ENCODE data around the gene DCLRE1B.
A peak's percentile ranks its signal among the peaks of the same experiment; 100 is the strongest.

The DCLRE1B gene

GRCh38 chr1:113905435-113905861 lies 322 bp downstream of the DCLRE1B start:
- DNase-seq (ENCODE audit: low spot score), result peak; percentile 29
- TF ChIP-seq, protein P1, sequence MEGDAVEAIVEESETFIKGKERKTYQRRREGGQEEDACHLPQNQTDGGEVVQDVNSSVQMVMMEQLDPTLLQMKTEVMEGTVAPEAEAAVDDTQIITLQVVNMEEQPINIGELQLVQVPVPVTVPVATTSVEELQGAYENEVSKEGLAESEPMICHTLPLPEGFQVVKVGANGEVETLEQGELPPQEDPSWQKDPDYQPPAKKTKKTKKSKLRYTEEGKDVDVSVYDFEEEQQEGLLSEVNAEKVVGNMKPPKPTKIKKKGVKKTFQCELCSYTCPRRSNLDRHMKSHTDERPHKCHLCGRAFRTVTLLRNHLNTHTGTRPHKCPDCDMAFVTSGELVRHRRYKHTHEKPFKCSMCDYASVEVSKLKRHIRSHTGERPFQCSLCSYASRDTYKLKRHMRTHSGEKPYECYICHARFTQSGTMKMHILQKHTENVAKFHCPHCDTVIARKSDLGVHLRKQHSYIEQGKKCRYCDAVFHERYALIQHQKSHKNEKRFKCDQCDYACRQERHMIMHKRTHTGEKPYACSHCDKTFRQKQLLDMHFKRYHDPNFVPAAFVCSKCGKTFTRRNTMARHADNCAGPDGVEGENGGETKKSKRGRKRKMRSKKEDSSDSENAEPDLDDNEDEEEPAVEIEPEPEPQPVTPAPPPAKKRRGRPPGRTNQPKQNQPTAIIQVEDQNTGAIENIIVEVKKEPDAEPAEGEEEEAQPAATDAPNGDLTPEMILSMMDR (IDR thresholded peaks at IDR 0.05; ENCODE audit: extremely low read depth, insufficient read depth, missing control alignments), result no peak
- in situ Hi-C loops (cut with MboI; ENCODE audit: low pct_unique_long_range_greater_than_20kb, low sequenced_read_pairs, unreplicated experiment), result no loop called here

GRCh38 chr1:113912594-113913311 lies 7.6 kb downstream of the DCLRE1B start:
- no peak for DNase-seq (ENCODE audit: low spot score)
- in situ Hi-C loops (cut with MboI; ENCODE audit: low pct_unique_long_range_greater_than_20kb, low sequenced_read_pairs, unreplicated experiment), result no loop called here
- TF ChIP-seq, protein P1 (IDR thresholded peaks at IDR 0.05; ENCODE audit: extremely low read depth, insufficient read depth, missing control alignments), result no peak

GRCh38 chr1:113913312-113913668 lies 8.2 kb downstream of the DCLRE1B start:
- TF ChIP-seq, protein P1 (IDR thresholded peaks at IDR 0.05; ENCODE audit: extremely low read depth, insufficient read depth, missing control alignments), result no peak
- DNase-seq (ENCODE audit: low spot score), result no peak
- in situ Hi-C loops (cut with MboI; ENCODE audit: low pct_unique_long_range_greater_than_20kb, low sequenced_read_pairs, unreplicated experiment), result no loop called here

DNA sequence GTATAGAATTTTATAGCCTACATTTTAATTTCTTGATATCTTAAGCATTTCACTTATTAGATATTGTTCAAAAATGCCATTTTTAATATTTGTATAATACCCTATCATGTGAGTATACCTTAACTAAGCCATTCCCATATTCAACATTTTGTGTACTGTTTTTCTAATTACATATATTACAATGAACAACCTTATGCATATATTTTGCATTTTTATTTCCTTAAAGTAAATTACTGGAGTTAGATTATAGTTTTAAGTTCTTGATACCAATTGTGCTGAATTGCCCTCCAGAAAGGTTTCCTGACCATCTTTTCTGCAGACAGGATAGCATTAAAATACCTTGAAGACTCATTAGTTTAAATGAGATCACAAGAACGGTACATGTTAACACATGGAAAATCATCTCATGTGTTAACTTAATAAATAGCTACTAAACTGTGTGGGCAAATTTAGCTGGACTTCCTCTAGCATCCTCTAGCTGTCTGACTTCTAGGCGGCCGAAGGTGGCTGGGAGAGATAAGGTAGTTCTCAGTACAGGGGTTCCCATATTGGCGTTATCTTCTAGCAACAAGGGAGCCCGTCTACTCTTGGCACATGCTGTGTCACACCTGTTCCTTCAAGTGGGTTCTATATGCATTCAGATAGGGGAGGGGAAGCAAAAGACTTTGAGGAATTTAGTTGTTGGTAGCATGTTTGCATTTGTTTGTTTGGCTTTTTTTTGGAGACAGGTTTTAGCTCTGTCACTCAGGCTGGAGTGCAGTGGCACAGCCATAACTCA lies 8.9 kb downstream of the DCLRE1B start:
- TF ChIP-seq, protein P1 (IDR thresholded peaks at IDR 0.05; ENCODE audit: extremely low read depth, insufficient read depth, missing control alignments), result no peak
- no peak for DNase-seq (ENCODE audit: low spot score)
- in situ Hi-C loops (cut with MboI; ENCODE audit: low pct_unique_long_range_greater_than_20kb, low sequenced_read_pairs, unreplicated experiment), result no loop called here

DNA sequence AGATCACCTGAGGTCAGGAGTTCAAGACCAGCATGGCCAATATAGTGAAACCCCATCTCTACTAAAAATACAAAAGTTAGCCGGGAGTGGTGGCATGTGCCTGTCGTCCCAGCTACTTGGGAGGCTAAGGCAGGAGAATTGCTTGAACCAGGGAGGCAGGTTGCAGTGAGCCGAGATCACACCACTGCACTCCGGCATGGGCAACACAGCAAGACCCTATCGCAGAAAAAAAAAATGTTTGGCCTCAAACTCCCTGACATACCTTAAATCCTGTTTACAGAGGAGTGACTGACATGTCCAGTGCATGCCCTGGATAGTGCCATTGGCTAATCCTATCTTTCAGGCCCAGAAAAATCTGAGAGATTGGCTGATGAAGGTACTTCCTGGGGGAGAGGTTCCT lies 11.8 kb downstream of the DCLRE1B start:
- TF ChIP-seq, protein P1 (IDR thresholded peaks at IDR 0.05; ENCODE audit: extremely low read depth, insufficient read depth, missing control alignments), result no peak
- in situ Hi-C loops (cut with MboI; ENCODE audit: low pct_unique_long_range_greater_than_20kb, low sequenced_read_pairs, unreplicated experiment), result no loop called here

GRCh38 chr1:113917400-113918082 lies 12.4 kb downstream of the DCLRE1B start:
- DNase-seq (ENCODE audit: low spot score), result no peak
- in situ Hi-C loops (cut with MboI; ENCODE audit: low pct_unique_long_range_greater_than_20kb, low sequenced_read_pairs, unreplicated experiment), result no loop called here
- TF ChIP-seq, protein P1 (IDR thresholded peaks at IDR 0.05; ENCODE audit: extremely low read depth, insufficient read depth, missing control alignments), result no peak

More for the DNA sequence above, 11.8 kb downstream of the DCLRE1B start:
- DNase-seq (ENCODE audit: low spot score), result no peak

All from GM13977 (cell line).